ENCODE results near the gene RUNDC3A.

GRCh38 chr17:44310609-44311376 is 2.4 kb downstream of the RUNDC3A start:
- TF ChIP-seq, protein P1, sequence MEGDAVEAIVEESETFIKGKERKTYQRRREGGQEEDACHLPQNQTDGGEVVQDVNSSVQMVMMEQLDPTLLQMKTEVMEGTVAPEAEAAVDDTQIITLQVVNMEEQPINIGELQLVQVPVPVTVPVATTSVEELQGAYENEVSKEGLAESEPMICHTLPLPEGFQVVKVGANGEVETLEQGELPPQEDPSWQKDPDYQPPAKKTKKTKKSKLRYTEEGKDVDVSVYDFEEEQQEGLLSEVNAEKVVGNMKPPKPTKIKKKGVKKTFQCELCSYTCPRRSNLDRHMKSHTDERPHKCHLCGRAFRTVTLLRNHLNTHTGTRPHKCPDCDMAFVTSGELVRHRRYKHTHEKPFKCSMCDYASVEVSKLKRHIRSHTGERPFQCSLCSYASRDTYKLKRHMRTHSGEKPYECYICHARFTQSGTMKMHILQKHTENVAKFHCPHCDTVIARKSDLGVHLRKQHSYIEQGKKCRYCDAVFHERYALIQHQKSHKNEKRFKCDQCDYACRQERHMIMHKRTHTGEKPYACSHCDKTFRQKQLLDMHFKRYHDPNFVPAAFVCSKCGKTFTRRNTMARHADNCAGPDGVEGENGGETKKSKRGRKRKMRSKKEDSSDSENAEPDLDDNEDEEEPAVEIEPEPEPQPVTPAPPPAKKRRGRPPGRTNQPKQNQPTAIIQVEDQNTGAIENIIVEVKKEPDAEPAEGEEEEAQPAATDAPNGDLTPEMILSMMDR (IDR thresholded peaks at IDR 0.05; ENCODE audit: borderline replicate concordance, extremely low read depth, low read length, poor library complexity, severe bottlenecking) = no peak
- no peak for TF ChIP-seq EZH2 (IDR thresholded peaks at IDR 0.05; ENCODE audit: borderline replicate concordance, low read depth, low read length, severe bottlenecking)
